ENCODE measurements around the gene GALNT9.

DNA sequence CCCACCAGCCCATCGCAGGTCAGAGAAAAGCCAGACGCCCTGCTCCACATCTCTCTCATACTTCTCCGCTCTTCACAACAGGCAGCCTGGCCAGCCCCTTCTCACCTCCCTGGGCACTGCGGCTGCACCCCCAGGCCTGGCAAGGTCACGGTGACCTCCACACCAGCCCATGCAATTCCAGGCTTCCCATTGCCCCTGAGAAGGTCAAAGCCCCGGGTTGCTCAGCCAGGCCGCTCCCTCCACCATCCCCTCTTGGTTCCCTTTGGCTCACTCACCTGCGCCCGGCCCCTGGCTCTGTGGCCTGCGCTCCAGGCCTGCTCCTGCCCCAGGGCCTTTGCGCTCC, 55.4 kb downstream of the GALNT9 start:
- TF ChIP-seq, protein P1, sequence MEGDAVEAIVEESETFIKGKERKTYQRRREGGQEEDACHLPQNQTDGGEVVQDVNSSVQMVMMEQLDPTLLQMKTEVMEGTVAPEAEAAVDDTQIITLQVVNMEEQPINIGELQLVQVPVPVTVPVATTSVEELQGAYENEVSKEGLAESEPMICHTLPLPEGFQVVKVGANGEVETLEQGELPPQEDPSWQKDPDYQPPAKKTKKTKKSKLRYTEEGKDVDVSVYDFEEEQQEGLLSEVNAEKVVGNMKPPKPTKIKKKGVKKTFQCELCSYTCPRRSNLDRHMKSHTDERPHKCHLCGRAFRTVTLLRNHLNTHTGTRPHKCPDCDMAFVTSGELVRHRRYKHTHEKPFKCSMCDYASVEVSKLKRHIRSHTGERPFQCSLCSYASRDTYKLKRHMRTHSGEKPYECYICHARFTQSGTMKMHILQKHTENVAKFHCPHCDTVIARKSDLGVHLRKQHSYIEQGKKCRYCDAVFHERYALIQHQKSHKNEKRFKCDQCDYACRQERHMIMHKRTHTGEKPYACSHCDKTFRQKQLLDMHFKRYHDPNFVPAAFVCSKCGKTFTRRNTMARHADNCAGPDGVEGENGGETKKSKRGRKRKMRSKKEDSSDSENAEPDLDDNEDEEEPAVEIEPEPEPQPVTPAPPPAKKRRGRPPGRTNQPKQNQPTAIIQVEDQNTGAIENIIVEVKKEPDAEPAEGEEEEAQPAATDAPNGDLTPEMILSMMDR (conservative IDR thresholded peaks at IDR 0.05 in 1 of 2, IDR thresholded peaks at IDR 0.05 in 1 of 2; ENCODE audit: extremely low read depth in 1 of 2, insufficient read depth in 1 of 2, low read depth in 1 of 2, low read length in 2 of 2) = no peak
- no peak for TF ChIP-seq EZH2 (IDR thresholded peaks at IDR 0.05; ENCODE audit: borderline replicate concordance, low read length)

Data from mammary epithelial cell (primary cell).